Keratinocyte (primary cell): ENCODE data around the gene HIRA. TPM values are rescaled to one million over a fixed set of nuclear protein-coding genes. Genes with fewer than 3 reads are reported as not detected.
A peak's percentile ranks its signal among the peaks of the same experiment; 100 is the strongest.

Experiments
- DNase-seq: peaks from one replicate; pipeline ENCODE4 v3.0.0-alpha.2; 2011; ENCODE audit warnings: low read depth, missing footprints, low spot score
- FAIRE-seq: peaks from 2 replicates; lab custom pipeline; 2011; peaks lifted over from hg19 to GRCh38; lab: Jason Lieb, UNC
- H2AFZ ChIP-seq: 2 replicates; pipeline ENCODE4 v1.6.0; 2012; ENCODE audit warnings: low read length, control low read depth, inconsistent platforms; ENCODE audit not compliant: control insufficient read depth
- H3K27ac ChIP-seq: 2 replicates; pipeline ENCODE4 v1.5.1; 2011; ENCODE audit warnings: low read length; ENCODE audit not compliant: control insufficient read depth, insufficient read depth
- H3K27me3 ChIP-seq: 3 replicates; pipeline ENCODE4 v1.6.0; 2011; ENCODE audit warnings: low read length; ENCODE audit not compliant: control insufficient read depth, insufficient read depth; ENCODE audit errors: extremely low read depth
- H3K36me3 ChIP-seq, 2 experiments: 2 replicates in 1 of 2; 3 replicates in 1 of 2; pipeline ENCODE4 v1.5.1; 2011; ENCODE audit warnings: low read length in 2 of 2, mild to moderate bottlenecking in 1 of 2; ENCODE audit not compliant: control insufficient read depth in 2 of 2, insufficient read depth in 2 of 2; ENCODE audit errors: extremely low read depth in 1 of 2
- H3K4me1 ChIP-seq: 3 replicates; pipeline ENCODE4 v1.5.1; 2011; ENCODE audit warnings: low read length; ENCODE audit not compliant: control insufficient read depth, insufficient read depth; ENCODE audit errors: extremely low read depth
- H3K4me2 ChIP-seq: 3 replicates; pipeline ENCODE4 v1.6.0; 2011; ENCODE audit warnings: low read depth, low read length; ENCODE audit not compliant: control insufficient read depth, insufficient read depth; ENCODE audit errors: extremely low read depth
- H3K4me3 ChIP-seq, 3 experiments: fragments of 200-600 bp in 1 of 3; sonication (generic) in 1 of 3; 2 replicates in 2 of 3; 3 replicates in 1 of 3; pipeline ENCODE4 v1.5.1; 2011 to 2016; ENCODE audit warnings: low read length in 3 of 3, mild to moderate bottlenecking in 3 of 3, control low read depth in 2 of 3, inconsistent platforms in 1 of 3, low read depth in 1 of 3, mixed read lengths in 1 of 3, mixed run types in 1 of 3, moderate library complexity in 1 of 3; ENCODE audit not compliant: control insufficient read depth in 2 of 3, insufficient read depth in 2 of 3; ENCODE audit errors: extremely low read depth in 1 of 3
- H3K79me2 ChIP-seq: 2 replicates; pipeline ENCODE4 v1.6.0; 2012; ENCODE audit warnings: low read length; ENCODE audit not compliant: control insufficient read depth, insufficient read depth
- H3K9ac ChIP-seq: 3 replicates; pipeline ENCODE4 v1.6.0; 2011; ENCODE audit warnings: low read length; ENCODE audit not compliant: control insufficient read depth, insufficient read depth; ENCODE audit errors: extremely low read depth
- H3K9me1 ChIP-seq: 3 replicates; pipeline ENCODE4 v1.6.0; 2011; ENCODE audit warnings: low read length; ENCODE audit not compliant: control insufficient read depth, insufficient read depth; ENCODE audit errors: extremely low read depth
- H3K9me3 ChIP-seq: 2 replicates; pipeline ENCODE4 v1.5.1; 2012; ENCODE audit warnings: low read depth, low read length; ENCODE audit not compliant: control insufficient read depth
- H4K20me1 ChIP-seq: 3 replicates; pipeline ENCODE4 v1.6.0; 2011; ENCODE audit warnings: low read length; ENCODE audit not compliant: control insufficient read depth, insufficient read depth; ENCODE audit errors: extremely low read depth
- EZH2 ChIP-seq: IDR thresholded peaks from one replicate; pipeline ENCODE4 v1.6.1; 2012; ENCODE audit warnings: inconsistent platforms, mild to moderate bottlenecking, low read length, moderate library complexity
- dilution Hi-C: fragments of 300-500 bp; cut with MboI; formaldehyde crosslinking; loops from one replicate; pipeline ENCODE4 v1.7.0; 2020; ENCODE audit warnings: low sequenced_read_pairs; ENCODE audit not compliant: extremely low pct_ligation_motif_present
- polyA plus RNA-seq, 5 experiments: library from polyadenylated mRNA; depleted of rRNA in 3 of 5; stranded (reverse) in 3 of 5; stranded (forward) in 1 of 5; unstranded in 1 of 5; fragments of >200 nt; gene quantifications; 1 replicate in 1 of 5; 2 replicates in 3 of 5; 3 replicates in 1 of 5; pipeline versions ENCODE4 v1.2.1 to v1.2.3, GENCODE V29; 2011 to 2012; ENCODE audit warnings: missing spikeins in 2 of 5, low read depth in 1 of 5, low replicate concordance in 1 of 5
- TF ChIP-seq, protein P1 (sequence below), 3 experiments: IDR thresholded peaks in 1 of 3; conservative IDR thresholded peaks in 1 of 3; optimal IDR thresholded peaks in 1 of 3; 2 replicates in 2 of 3; 3 replicates in 1 of 3; pipeline versions ENCODE3 to v1.5.1; 2011; ENCODE audit warnings: low read length in 3 of 3, mild to moderate bottlenecking in 3 of 3, moderate library complexity in 2 of 3, control low read depth in 1 of 3, inconsistent platforms in 1 of 3; ENCODE audit not compliant: insufficient read depth in 2 of 3; ENCODE audit errors: extremely low read depth in 1 of 3

Gene HIRA
- polyA plus RNA-seq, 1 donor (not counting 4 experiments of a cell fraction or from before 2014, with no cell fraction given) = 16.7 TPM

DNA sequence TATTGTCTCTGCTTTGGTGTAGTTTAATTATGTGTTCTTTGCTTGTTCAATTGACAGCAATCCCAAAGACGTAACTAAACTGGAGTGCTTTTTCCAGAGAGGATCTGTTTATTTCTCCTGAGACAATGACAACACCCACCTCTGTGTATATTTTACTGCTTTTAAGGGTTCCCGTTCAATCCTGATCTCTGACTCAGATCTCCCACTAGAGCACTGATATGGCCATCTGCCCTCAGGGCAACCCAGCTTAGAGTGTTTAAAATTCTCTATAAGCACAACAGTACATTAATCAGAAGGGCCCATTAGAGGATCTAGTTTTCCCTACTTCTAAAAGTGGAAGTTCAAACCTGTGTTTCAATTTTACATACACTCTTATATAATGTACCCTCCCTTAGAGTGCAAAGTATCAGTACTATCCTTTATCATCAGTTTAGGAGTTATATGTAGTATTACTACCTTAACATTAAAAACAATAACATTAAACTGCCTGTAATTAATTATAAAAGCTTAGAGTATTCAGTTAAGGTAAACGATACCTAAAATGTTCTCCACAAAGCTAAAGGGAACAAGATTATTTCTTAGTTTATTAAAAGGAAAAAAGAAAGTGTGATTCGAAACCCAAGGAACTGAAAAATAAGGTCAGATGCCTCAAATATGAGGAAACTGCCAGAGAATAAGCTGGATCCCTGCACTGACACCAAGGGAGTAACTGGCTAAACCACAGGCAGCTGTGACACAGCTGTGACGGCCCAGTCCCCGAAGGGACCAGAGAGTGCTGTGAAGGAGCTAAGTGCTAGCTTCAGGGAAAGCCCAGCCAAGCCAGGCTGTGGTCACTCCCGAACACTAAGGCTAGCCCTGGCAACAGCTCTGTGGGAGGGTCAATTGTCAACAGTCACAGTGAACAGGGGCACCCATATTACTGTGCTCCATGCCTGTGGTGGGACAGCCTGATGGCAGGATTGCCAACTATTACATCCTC lies 32.2 kb upstream of the HIRA start:
- no peaks in the 10 kb centered on the region for H4K20me1 ChIP-seq
- dilution Hi-C loops = loop anchor here (10.0 kb wide), 1 partner anchor 61 kb away; the partner anchor contains the start of gene CLDN5
- no peak overlapping the region for H3K9ac ChIP-seq
- H3K9me1 ChIP-seq = no peaks in the 10 kb centered on the region
- H3K27me3 ChIP-seq = no peaks in the 10 kb centered on the region
- no peaks in the 10 kb centered on the region for H3K79me2 ChIP-seq
- H3K27ac ChIP-seq = no peak overlapping the region
- H3K4me2 ChIP-seq = no peak overlapping the region
- no peak for TF ChIP-seq EZH2
- TF ChIP-seq, protein P1, sequence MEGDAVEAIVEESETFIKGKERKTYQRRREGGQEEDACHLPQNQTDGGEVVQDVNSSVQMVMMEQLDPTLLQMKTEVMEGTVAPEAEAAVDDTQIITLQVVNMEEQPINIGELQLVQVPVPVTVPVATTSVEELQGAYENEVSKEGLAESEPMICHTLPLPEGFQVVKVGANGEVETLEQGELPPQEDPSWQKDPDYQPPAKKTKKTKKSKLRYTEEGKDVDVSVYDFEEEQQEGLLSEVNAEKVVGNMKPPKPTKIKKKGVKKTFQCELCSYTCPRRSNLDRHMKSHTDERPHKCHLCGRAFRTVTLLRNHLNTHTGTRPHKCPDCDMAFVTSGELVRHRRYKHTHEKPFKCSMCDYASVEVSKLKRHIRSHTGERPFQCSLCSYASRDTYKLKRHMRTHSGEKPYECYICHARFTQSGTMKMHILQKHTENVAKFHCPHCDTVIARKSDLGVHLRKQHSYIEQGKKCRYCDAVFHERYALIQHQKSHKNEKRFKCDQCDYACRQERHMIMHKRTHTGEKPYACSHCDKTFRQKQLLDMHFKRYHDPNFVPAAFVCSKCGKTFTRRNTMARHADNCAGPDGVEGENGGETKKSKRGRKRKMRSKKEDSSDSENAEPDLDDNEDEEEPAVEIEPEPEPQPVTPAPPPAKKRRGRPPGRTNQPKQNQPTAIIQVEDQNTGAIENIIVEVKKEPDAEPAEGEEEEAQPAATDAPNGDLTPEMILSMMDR (optimal IDR thresholded peaks at IDR 0.05 in 1 of 3, IDR thresholded peaks at IDR 0.05 in 1 of 3, conservative IDR thresholded peaks at IDR 0.05 in 1 of 3; ENCODE audit: extremely low read depth in 1 of 3, insufficient read depth in 2 of 3, low read length in 3 of 3) = no peak
- H3K9me3 ChIP-seq = no peaks in the 10 kb centered on the region
- H3K4me3 ChIP-seq = no peak overlapping the region
- DNase-seq = peak; percentile 25
- peaks cover 41 to 43% of the 10 kb centered on the region in 2 experiments for H3K36me3 ChIP-seq
- no peak overlapping the region for H2AFZ ChIP-seq
- no peaks in the 10 kb centered on the region for H3K4me1 ChIP-seq
- FAIRE-seq = no peak

DNA sequence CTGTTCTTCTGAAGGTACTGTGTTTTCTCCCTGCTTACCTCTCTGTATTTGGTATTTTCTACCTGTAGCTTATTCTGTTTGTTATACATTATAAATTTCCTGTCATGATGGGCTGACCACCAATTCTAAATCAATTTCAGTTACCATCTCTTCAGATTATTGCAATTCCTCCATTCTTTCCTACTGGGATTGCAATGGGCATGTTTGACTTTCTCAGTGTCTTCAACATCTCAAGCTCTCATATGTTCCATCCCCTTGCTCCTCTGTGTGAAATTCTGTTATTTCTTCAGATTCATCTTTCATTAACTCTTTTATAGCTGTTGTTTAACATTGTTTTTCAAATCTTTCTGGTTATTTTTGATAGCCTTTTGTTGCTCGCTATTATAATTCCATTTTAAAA lies 31.5 kb upstream of the HIRA start:
- no peak for TF ChIP-seq EZH2
- TF ChIP-seq, protein P1 (optimal IDR thresholded peaks at IDR 0.05 in 1 of 3, IDR thresholded peaks at IDR 0.05 in 1 of 3, conservative IDR thresholded peaks at IDR 0.05 in 1 of 3; ENCODE audit: extremely low read depth in 1 of 3, insufficient read depth in 2 of 3, low read length in 3 of 3) = no peak
- Histone ChIP-seq H3K4me2 (no peak overlapping the region), H3K36me3 (peaks cover 36 to 38% of the 10 kb centered on the region in 2 experiments), H3K9me1 (no peaks in the 10 kb centered on the region), H3K79me2 (no peaks in the 10 kb centered on the region), H2AFZ (no peak overlapping the region), H3K9me3 (no peaks in the 10 kb centered on the region), H3K9ac (no peak overlapping the region), H3K4me1 (no peaks in the 10 kb centered on the region), H3K27ac (no peak overlapping the region), H4K20me1 (no peaks in the 10 kb centered on the region), H3K4me3 (no peak overlapping the region), H3K27me3 (no peaks in the 10 kb centered on the region)
- DNase-seq (no peak), FAIRE-seq (no peak)
- dilution Hi-C loops = loop anchor here (10.0 kb wide), 1 partner anchor 62 kb away; the partner anchor contains the start of gene CLDN5
